Stomach (tissue), 9 donors: ENCODE measurements around the gene HHIPL1. TPM values are rescaled to one million over a fixed set of nuclear protein-coding genes. Genes with fewer than 3 reads are reported as not detected.
"Not testable (repeated sequence)": the region's sequence is repeated elsewhere in the genome, so short reads cannot be mapped to it uniquely, and the experiment has no call there.

ENCODE experiments used
- DNase-seq, 2 donors: peaks; one replicate each; pipeline versions ENCODE4 v3.0.0 to v3.0.0-alpha.2; 2013 to 2019
- H3K27ac ChIP-seq, 5 donors: fragments of 200-600 bp in 4 of 5; sonication (generic) in 4 of 5; one replicate each; pipeline ENCODE4 v1.5.1; 2013 to 2019; ENCODE audit warnings: mild to moderate bottlenecking in 1 of 5, moderate library complexity in 1 of 5
- H3K27me3 ChIP-seq, 3 donors: fragments of 200-600 bp; sonication (generic); one replicate each; pipeline ENCODE4 v1.5.1; 2017 to 2019; ENCODE audit warnings: mixed run types in 1 of 3
- H3K36me3 ChIP-seq, 4 donors: fragments of 200-600 bp; sonication (generic); 1 replicate in 3 of 4; 2 replicates in 1 of 4; pipeline ENCODE4 v1.5.1; 2016 to 2019
- H3K4me1 ChIP-seq, 4 donors: fragments of 200-600 bp; sonication (generic); one replicate each; pipeline ENCODE4 v1.5.1; 2016 to 2019
- H3K4me3 ChIP-seq, 4 donors: fragments of 200-600 bp; sonication (generic) in 3 of 4; one replicate each; pipeline ENCODE4 v1.5.1; 2016 to 2019; ENCODE audit warnings: mild to moderate bottlenecking in 1 of 4
- H3K9me3 ChIP-seq, 4 donors: fragments of 200-600 bp; sonication (generic); one replicate each; pipeline ENCODE4 v1.5.1; 2016 to 2019
- EP300 ChIP-seq: sonication (generic); formaldehyde crosslinking; IDR thresholded peaks from one replicate; pipeline ENCODE4 v1.6.1; 2017; ENCODE audit warnings: antibody characterized with exemption
- POLR2A ChIP-seq, 4 donors: fragments of 450-650 bp; IDR thresholded peaks; one replicate each; pipeline ENCODE4 v1.6.1; 2016; ENCODE audit warnings: antibody characterized with exemption in 4 of 4, control low read depth in 2 of 4, mild to moderate bottlenecking in 1 of 4, moderate library complexity in 1 of 4
- POLR2AphosphoS5 ChIP-seq, 3 donors: sonication (generic); formaldehyde crosslinking; IDR thresholded peaks; one replicate each; pipeline ENCODE4 v1.6.1; 2016; ENCODE audit warnings: antibody characterized with exemption in 3 of 3
- WGBS, 5 donors: extraction: QIAGEN DNeasy Blood & Tissue Kit in 3 of 5; methylation state at CpG; one replicate each; pipeline versions ENCODE4 v1.1.5 to v1.1.7; 2013 to 2018; 5-methylcytosine and 5-hydroxymethylcytosine counted together
- intact Hi-C: fragments of 100-400 bp; cut with DNase I; formaldehyde crosslinking; loops from one replicate; pipeline ENCODE4 v1.15.1; 2023; ENCODE audit warnings: low total_unique reads
- polyA plus RNA-seq, 3 donors: library from polyadenylated mRNA; stranded (reverse); fragments of 200-250 nt; gene quantifications; one replicate each; pipeline ENCODE4 v1.2.3, GENCODE V29; 2013
- total RNA-seq, 5 donors: library from RNA; depleted of rRNA; stranded (reverse); fragments of >200 nt; gene quantifications; one replicate each; pipeline versions ENCODE4 v1.1.0 to v1.2.3, GENCODE V29; 2014 to 2016
- TF ChIP-seq, protein P1 (sequence below), 7 experiments: fragments of 450-650 bp in 4 of 7; fragments of 200-600 bp in 3 of 7; sonication (generic) in 3 of 7; IDR thresholded peaks; one replicate each; pipeline ENCODE4 v1.5.1; 2016 to 2019; ENCODE audit warnings: antibody characterized with exemption in 7 of 7, control low read depth in 2 of 7, mild to moderate bottlenecking in 1 of 7
- donor health status: healthy with polysubstance abuse.
- donor health status: Bipolar disorder and iron deficiency.
- donor health status: healthy.

The HHIPL1 gene
- total and polyA plus RNA-seq, 8 donors, result 0.15 to 2.0 (median 0.68) TPM; not detected in 1

DNA sequence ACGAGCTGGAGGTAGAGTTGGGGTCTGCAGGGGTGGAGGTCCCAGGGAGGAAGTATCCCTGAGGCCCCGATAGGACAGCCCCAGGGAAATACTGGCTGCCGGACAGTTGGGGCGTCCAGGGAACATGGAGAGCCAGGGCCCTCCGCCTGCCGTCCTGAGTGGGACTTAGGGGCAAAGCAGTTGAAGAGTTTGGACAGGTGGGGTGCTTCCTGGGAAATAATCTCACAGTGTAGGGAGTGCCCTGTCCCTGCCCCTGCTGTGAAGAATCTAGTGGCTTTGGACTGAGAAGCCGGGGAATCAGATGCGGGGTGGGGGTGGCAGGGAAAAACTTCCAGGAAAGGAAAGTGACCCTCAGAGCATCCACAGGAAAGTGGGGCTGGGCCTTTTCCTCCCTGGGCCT lies 9.8 kb upstream of the HHIPL1 start:
- H3K27me3 ChIP-seq, result peaks cover 0 to 12% (median 0%) of the 10 kb centered on the region in 3 donors
- TF ChIP-seq, protein P1, sequence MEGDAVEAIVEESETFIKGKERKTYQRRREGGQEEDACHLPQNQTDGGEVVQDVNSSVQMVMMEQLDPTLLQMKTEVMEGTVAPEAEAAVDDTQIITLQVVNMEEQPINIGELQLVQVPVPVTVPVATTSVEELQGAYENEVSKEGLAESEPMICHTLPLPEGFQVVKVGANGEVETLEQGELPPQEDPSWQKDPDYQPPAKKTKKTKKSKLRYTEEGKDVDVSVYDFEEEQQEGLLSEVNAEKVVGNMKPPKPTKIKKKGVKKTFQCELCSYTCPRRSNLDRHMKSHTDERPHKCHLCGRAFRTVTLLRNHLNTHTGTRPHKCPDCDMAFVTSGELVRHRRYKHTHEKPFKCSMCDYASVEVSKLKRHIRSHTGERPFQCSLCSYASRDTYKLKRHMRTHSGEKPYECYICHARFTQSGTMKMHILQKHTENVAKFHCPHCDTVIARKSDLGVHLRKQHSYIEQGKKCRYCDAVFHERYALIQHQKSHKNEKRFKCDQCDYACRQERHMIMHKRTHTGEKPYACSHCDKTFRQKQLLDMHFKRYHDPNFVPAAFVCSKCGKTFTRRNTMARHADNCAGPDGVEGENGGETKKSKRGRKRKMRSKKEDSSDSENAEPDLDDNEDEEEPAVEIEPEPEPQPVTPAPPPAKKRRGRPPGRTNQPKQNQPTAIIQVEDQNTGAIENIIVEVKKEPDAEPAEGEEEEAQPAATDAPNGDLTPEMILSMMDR (IDR thresholded peaks at IDR 0.05), result no peak
- TF ChIP-seq EP300, result no peak
- no peak for TF ChIP-seq POLR2A (IDR thresholded peaks at IDR 0.05)
- no peak for TF ChIP-seq POLR2AphosphoS5 (IDR thresholded peaks at IDR 0.05)
- no peak overlapping the region for H3K4me3 ChIP-seq
- no peaks in the 10 kb centered on the region for H3K9me3 ChIP-seq
- WGBS, 5 donors, result 73 to 87% (median 83%) methylated on average over 8 of the region's 8 CpGs
- H3K4me1 ChIP-seq, result no peaks in the 10 kb centered on the region
- no peaks in the 10 kb centered on the region for H3K36me3 ChIP-seq
- intact Hi-C loops, result no loop called here
- no peak for DNase-seq
- no peak overlapping the region for H3K27ac ChIP-seq

DNA sequence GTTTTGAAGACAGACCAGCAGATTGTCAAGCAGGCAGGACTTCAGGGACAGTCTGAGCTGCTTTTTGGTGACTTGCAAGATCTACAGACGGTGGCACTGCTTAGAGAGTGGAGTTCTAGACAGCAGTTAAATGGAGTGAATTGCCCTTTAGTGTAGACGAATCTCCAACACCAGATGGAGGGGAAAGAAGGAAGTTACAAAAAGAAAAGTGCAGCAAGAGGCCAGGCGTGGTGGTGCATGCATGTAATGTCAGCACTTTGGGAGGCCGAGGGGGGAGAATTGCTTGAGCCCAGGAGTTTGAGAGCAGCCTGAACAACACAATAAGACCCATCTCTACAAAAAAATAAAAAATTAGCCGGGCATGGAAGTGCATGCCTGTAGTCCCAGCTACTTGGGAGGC lies 8.4 kb upstream of the HHIPL1 start:
- Histone ChIP-seq H3K27ac (no peak overlapping the region), H3K4me3 (no peak overlapping the region), H3K27me3 (peaks cover 0 to 12% (median 0%) of the 10 kb centered on the region in 3 donors), H3K4me1 (no peaks in the 10 kb centered on the region), H3K9me3 (no peaks in the 10 kb centered on the region), H3K36me3 (no peaks in the 10 kb centered on the region)
- WGBS, 5 donors, result 76 to 84% (median 80%) methylated on average over 5 of the region's 5 CpGs
- TF ChIP-seq, protein P1 (IDR thresholded peaks at IDR 0.05), result no peak
- TF ChIP-seq POLR2AphosphoS5 (IDR thresholded peaks at IDR 0.05) (no peak), EP300 (no peak), POLR2A (IDR thresholded peaks at IDR 0.05) (no peak)
- intact Hi-C loops, result no loop called here
- DNase-seq, result no peak

DNA sequence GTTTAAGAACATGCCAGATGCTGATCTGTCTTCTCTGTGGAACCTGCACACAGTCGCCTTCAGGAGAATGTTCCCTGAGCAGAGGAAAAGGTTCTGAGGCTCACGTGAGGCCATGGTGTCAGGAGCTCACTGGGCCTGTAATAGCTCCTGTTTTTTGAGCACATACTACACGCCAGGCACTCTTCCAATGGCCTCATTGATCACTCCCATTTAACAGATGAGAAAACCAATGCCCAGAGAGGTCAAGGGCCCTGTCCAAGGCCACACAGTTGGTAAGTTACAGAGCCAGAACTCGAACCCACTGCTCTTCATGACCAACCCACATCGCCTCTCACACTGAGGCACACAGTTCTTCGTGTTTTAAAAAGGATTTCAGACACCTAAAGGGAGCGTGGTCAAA lies 7.3 kb upstream of the HHIPL1 start:
- TF ChIP-seq EP300 (no peak), POLR2AphosphoS5 (IDR thresholded peaks at IDR 0.05) (no peak), POLR2A (IDR thresholded peaks at IDR 0.05) (no peak)
- TF ChIP-seq, protein P1 (IDR thresholded peaks at IDR 0.05), result no peak
- Histone ChIP-seq H3K27ac (no peak overlapping the region), H3K27me3 (peaks cover 0 to 12% (median 0%) of the 10 kb centered on the region in 3 donors), H3K4me3 (no peak overlapping the region), H3K4me1 (no peaks in the 10 kb centered on the region), H3K9me3 (no peaks in the 10 kb centered on the region), H3K36me3 (no peaks in the 10 kb centered on the region)
- WGBS, 5 donors, result 84 to 93% (median 91%) methylated on average over 7 of the region's 7 CpGs
- DNase-seq, result no peak
- intact Hi-C loops, result no loop called here

DNA sequence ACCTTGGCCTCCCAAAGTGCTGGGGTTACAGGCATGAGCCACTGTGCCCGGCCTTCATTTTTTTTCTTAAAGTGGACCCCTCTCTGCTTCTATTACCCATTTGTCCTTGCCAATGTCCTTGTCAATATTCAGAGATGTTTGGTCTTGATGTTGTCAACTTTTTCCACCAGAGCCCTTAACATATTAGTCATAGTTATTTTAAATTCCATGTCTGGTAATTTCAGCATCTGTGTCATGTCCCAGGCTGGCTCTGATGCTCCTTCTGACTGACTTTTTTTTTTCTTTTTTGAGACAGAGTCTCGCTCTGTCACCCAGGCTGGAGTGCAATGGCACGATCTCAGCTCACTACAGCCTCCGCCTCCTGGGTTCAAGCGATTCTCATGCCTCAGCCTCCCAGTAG lies 2.2 kb upstream of the HHIPL1 start:
- peaks cover 0 to 29% (median 12%) of the 10 kb centered on the region in 3 donors for H3K27me3 ChIP-seq
- intact Hi-C loops, H3K4me3 ChIP-seq, H3K27ac ChIP-seq, H3K36me3 ChIP-seq, H3K9me3 ChIP-seq, DNase-seq: not testable (repeated sequence)
- H3K4me1 ChIP-seq, result peaks cover 12 to 19% (median 17%) of the 10 kb centered on the region in 4 donors
- WGBS, 5 donors, result 89 to 98% (median 97%) methylated on average over 5 of the region's 5 CpGs

DNA sequence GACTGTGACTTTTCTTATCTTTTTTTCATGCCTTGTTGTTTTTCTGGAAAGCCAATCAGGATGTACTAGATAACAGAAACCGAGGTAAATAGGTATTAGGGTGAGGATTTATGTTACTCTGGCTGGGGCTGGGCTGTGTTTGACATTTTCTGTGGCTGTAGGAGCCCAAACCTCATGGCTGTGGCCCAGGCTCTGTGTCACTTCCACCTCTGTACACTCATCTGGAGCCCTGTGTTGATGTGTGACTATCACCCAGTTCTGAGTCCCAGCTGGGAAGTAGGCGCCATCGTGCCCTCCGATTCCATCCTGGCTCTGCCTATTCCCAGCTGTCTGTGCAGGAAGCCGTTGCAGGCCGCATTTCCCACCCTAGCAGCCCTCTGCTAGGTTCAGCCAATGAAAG lies 1.6 kb upstream of the HHIPL1 start:
- WGBS, 5 donors, result 52 to 69% (median 57%) methylated on average over 6 of the region's 6 CpGs
- peaks cover 0 to 29% (median 12%) of the 10 kb centered on the region in 3 donors for H3K27me3 ChIP-seq
- H3K9me3 ChIP-seq, result no peaks in the 10 kb centered on the region
- intact Hi-C loops, result no loop called here
- H3K36me3 ChIP-seq, result no peaks in the 10 kb centered on the region
- no peak for TF ChIP-seq POLR2A (IDR thresholded peaks at IDR 0.05)
- no peak for TF ChIP-seq EP300
- TF ChIP-seq, protein P1 (IDR thresholded peaks at IDR 0.05), result no peak
- no peak for TF ChIP-seq POLR2AphosphoS5 (IDR thresholded peaks at IDR 0.05)
- no peak overlapping the region for H3K4me3 ChIP-seq
- DNase-seq, result no peak
- no peak overlapping the region for H3K27ac ChIP-seq
- H3K4me1 ChIP-seq, result peaks cover 12 to 19% (median 17%) of the 10 kb centered on the region in 4 donors
